HG03575 (cell line): ENCODE measurements around the gene VEZT.

Source experiments
- ATAC-seq: cut with Tn5 transposase; IDR thresholded peaks from one replicate; pipeline ENCODE4 v1.9.1; 2021; ENCODE audit not compliant: unreplicated experiment, insufficient number of reproducible peaks, low FRiP score; ENCODE audit errors: extremely low read depth

The VEZT gene

DNA sequence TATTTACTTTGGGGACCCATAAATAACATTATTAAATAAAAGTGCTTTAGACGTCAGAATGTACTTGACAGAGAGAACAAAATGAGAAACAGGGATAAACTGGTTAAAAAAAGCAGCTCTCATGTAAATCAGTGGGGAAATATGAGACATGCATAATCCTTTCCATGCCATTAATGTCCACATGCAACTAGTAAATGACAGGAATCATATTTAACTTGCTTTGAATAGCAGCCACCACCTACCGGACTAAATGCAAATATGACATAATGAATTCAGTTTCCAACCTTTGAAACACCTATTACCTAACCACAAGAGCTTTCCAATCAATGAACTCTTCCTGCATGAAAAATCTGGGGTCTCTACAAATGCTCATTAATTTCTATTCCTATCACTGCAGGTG lies 20.0 kb upstream of the VEZT start:
- no peak for ATAC-seq

DNA sequence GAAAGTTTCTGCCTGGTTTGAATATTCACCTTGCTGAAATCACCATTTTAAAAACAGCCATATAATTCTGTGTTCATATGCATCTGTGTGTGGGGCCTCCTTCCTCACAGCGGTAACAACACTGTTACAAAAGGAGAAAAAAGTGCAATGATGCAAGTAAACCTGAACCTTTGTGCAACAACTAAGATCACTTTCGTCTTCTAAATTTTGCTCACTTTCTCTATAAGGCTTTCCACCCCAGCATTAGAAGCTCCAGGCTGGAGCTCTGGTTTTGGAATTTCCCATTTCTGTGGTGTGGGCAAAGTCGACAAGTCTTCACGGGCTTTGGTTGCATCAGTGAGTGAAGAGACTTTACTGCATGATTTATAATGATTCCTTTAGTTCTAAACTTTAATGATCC lies 18.7 kb upstream of the VEZT start:
- ATAC-seq, result no peak

DNA sequence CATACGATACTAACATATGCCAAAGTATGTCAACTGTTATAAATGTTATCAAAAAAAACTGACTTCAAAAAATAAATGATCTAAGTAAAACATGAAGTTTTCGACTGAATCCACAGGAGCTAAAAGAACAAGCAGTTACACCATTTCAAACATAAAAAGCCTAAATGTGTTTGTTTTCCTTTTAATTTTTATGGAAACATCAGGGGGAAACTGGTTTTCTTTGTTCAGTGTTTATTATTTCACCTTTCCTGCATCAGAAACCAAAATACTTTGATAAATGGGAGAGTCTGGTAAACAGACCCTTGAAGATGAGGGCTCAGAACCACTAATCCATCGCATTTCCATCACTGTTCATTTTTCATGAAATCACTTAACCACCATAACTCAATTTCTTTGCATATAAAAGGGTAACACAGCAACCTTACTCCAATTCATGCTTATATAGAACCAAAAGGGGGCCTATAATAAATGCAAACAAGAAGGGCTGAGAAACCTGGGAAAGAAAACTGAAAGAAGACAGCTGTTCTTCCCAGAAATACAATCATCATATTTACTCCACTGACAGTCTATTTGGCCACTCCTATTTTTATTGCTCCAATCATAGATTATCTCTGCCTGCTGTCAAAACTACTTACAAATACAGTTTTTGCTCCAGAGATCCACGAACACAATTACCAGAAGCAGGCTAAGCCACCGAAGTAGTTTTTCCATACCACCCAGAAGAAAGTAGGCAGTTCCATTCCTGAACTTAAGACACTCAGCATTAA lies 17.3 kb upstream of the VEZT start:
- no peak for ATAC-seq

GRCh38 chr12:95201056-95201670 lies 16.4 kb upstream of the VEZT start:
- no peak for ATAC-seq

- no peak for ATAC-seq
Measured at GRCh38 chr12:95202691-95203486, 14.7 kb upstream of the VEZT start.

DNA sequence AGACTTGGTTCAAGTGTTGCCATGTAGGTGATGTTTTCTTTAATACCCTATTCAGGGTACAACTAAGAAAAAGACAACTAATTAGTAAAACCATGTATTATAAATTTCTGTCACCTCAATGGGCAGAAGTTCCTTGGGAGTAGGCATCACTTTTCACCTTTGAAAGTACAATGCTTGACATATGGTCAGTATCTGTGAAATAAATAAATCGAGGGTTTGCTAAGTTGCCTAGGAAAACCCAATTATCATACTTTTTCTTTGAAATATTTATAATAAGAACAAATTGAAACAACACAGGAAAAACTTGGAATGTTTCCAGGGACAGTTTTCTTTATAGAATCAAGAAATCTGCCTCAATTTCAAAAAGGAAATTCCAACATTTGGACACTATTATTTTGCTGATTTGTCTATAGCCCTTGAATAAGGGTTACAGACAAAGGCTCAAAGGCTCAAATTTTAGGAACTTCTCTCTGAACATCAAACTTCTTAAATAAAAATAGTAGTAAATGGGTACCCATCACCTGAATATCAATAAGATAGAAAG lies 14.0 kb upstream of the VEZT start:
- ATAC-seq, result no peak

DNA sequence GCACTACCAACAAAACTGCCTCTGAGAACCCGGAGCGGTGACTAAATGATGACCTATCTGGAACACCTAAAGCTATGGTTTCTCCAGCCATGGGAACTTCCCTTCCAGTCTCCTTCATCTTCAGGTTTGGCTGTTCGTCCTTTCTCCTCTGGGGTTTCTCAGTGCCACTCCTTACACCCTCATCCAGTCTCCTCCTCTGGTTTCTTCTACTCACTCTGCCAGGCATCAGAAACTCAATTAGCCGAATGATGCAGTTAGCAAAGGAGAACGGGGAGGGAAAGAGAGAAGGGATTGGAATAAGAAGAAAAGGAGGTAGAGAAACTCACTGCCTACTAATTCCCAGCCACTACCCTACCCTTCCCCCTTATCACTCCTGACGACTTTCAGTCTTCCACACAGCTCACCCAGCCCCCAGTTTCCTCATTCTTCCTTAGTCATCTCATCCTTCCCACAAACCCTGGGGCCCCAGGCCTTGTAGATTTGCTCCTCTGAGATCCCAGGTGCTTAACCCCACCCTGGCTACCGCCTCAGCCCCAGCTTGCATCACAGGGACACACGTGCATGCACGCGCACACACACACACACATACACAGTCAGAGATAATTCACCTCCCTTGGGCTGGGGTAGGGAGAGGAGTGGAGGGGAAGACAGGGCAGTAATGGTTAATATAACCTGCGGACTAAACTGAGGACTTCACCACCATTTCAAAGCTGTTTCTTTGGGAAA lies 13.3 kb upstream of the VEZT start:
- no peak for ATAC-seq

GRCh38 chr12:95205016-95205624 lies 12.5 kb upstream of the VEZT start:
- no peak for ATAC-seq

- no peak for ATAC-seq
Measured at GRCh38 chr12:95205685-95206084, 11.9 kb upstream of the VEZT start.

DNA sequence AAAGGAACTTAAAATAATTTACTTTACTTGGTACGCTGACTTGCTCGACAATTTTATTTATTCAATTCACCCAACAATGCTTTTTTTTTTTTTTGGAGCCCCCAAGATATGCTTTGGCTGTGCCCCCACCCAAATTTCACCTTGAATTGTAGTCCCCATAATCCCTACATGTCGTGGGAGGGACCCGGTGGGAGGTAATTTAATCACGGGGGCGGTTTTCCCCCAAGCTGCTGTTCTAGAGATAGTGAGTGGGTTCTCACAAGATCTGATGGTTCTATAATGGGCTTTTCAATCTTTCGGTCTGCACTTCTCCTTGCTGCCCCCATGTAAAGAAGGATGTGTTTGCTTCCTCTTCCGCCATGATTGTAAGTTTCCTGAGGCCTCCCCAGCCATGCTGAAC lies 10.7 kb upstream of the VEZT start:
- ATAC-seq, result no peak

DNA sequence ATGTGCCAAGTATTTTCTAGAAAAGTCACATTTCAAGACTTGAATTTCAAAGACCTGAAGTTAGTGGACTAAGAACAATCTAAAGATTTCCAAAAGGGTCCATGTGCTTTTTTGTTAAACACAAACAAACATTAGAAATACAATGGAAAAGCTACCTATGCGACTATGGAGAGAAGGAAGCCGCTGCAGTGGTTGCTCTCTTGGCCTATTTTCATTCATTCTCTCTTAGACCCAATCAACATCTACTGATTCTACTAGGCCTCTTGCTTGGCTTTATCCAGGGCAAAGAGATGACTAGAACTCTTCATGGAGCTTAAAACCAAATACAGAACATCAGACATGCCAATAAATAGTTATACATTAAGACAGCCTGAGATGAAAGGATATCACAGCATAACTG lies 10.2 kb upstream of the VEZT start:
- no peak for ATAC-seq

DNA sequence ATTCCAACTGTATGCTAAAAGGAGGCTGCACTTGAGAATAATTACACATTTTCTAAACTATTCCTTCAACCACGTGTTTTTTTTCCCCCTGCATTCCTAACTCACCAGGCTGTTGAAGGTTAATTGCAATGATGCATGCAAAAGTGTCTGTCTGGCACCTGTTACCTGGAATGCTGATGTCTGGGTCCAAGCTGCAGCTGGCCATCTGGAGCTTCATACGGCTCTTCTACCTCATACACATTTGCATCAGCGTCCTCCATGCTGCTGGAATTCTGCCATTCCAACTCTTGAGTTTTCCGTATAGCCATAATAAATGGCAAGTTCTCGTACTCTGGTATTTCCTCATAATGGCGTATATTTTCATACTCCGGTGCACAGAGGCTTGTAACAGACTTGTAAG lies 8.9 kb upstream of the VEZT start:
- no peak for ATAC-seq

- no peak for ATAC-seq
Measured at GRCh38 chr12:95212586-95212985, 5.0 kb upstream of the VEZT start.

DNA sequence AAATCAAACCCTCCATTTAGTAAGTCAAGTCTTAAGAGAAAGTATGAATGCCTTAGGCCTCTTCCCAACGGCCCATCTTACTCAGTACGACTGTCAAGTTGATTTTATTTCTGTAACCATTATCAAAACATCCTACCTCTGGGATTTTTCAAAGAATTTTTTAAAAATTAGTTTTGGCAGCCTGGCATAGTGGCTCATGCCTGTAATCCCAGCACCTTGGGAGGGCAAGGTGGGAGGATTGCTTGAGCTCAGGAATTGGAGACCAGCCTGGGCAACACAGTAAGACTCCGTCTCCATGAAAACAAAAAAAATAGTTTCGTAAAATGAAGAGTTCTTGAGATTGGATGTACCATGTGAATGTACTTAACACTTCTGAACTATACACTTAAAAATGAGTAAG lies 4.5 kb upstream of the VEZT start:
- no peak for ATAC-seq

GRCh38 chr12:95213928-95214327 lies 3.7 kb upstream of the VEZT start:
- ATAC-seq, result no peak

DNA sequence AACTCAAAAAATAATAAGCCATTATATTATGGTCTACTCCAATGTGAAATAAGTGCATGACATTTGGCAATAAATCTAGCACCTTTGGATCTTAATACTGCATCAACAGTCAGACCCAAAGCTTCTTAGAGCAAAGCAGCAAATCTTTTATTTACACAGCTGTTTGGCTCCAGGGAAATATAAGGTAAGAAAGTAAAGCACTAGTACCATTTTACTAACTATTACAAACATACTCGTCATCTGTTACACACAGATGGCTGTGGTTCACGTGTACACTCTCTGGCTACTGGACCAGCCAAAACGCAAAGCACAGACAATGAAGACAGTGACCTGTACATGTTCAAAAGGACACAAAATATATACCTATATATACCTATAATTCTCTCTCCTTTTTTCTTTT lies 3.1 kb upstream of the VEZT start:
- ATAC-seq, result no peak

DNA sequence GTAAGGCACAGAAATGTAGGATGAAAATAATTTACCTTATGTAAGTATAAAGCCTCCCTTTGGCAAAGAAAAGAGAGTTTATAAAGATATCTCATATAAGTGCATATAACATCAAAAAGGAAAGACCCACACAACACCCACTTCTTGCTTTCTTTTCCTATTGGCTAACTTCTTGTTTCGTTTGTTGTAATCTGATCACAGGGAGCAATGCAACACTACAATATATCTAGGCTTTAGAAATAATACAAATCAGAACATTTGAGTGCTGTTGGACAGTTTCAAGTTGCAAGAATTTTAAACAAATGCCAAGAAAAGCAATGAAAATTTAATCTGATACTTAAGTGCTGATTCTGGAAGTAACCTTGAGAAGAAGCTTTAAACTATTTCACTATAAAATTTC lies 1.7 kb upstream of the VEZT start:
- no peak for ATAC-seq

GRCh38 chr12:95216711-95217376 lies 763 bp upstream of the VEZT start:
- ATAC-seq, result peak; percentile 3
